ENCODE measurements around the gene SLC27A2.

Gene SLC27A2

DNA sequence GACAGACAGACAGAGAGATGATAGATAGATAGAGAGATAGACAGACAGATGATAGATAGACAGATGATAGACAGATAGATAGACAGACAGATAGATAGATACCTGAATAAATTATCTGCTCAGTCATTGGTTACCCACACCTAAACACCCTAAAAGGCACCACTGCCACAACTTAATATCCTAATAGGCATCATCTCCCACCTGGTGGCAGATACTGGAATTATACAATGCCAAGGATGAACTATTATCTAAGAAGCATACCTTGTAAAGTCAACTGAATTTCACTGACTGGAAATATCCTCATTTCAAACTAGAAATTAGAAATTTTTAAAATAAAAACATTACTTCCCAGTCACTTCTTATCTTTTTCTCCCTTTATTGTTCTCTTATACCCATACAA lies 43.6 kb upstream of the SLC27A2 start:
- TF ChIP-seq, protein P1, sequence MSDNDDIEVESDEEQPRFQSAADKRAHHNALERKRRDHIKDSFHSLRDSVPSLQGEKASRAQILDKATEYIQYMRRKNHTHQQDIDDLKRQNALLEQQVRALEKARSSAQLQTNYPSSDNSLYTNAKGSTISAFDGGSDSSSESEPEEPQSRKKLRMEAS (IDR thresholded peaks at IDR 0.05; ENCODE audit: low read depth, low read length): no peak
- TF ChIP-seq MYC (IDR thresholded peaks at IDR 0.05; ENCODE audit: low read depth, low read length): no peak
- TF ChIP-seq, protein P2, sequence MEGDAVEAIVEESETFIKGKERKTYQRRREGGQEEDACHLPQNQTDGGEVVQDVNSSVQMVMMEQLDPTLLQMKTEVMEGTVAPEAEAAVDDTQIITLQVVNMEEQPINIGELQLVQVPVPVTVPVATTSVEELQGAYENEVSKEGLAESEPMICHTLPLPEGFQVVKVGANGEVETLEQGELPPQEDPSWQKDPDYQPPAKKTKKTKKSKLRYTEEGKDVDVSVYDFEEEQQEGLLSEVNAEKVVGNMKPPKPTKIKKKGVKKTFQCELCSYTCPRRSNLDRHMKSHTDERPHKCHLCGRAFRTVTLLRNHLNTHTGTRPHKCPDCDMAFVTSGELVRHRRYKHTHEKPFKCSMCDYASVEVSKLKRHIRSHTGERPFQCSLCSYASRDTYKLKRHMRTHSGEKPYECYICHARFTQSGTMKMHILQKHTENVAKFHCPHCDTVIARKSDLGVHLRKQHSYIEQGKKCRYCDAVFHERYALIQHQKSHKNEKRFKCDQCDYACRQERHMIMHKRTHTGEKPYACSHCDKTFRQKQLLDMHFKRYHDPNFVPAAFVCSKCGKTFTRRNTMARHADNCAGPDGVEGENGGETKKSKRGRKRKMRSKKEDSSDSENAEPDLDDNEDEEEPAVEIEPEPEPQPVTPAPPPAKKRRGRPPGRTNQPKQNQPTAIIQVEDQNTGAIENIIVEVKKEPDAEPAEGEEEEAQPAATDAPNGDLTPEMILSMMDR (IDR thresholded peaks at IDR 0.05; ENCODE audit: low read depth, low read length): peak; percentile 11
- H3K4me3 ChIP-seq (ENCODE audit: low read depth, low read length): no peak overlapping the region
- peak; percentile 44 for DNase-seq (ENCODE audit: low read depth)

DNA sequence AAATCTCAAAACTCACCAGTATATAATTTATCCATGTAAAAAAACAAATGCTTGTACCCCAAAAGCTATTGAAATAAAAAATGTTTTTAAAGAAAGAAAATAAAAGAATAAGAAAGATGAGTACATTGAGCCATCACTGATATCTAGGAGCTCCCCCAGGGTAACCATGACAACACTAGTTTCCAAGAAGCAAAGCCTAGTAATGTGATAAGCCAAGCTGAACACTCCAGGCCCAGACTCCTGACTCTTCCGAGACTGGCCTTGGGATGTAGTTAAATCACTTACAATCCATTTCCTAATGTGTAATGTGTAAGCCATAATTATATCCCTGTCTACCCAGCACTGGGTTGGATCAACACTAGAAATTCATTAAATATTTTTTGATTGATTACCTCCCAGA lies 41.9 kb upstream of the SLC27A2 start:
- no peak for DNase-seq (ENCODE audit: low read depth)
- no peak overlapping the region for H3K4me3 ChIP-seq (ENCODE audit: low read depth, low read length)
- TF ChIP-seq POLR2A (IDR thresholded peaks at IDR 0.05; ENCODE audit: extremely low read depth, insufficient read length): no peak

DNA sequence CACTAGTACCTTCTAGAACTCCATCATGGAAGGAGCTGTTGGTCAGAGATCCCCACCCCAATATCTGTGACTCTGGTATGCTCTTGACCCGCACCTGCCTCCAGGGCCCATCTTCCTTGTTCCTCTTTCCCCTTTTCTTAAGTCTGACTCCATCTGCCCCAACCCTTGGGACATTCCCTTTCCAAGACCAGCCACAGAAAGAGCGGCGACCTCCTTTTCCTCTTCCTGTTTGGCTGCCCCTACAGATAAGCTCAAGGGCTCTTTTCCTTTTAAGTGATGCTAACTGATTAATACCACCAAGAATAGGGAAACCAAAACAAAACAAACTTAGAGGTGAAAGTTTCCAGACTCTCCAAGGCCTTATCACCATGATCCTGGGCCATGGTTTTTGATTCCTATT lies 41.0 kb upstream of the SLC27A2 start:
- H3K4me3 ChIP-seq (ENCODE audit: low read depth, low read length): no peak overlapping the region
- TF ChIP-seq, protein P2 (IDR thresholded peaks at IDR 0.05; ENCODE audit: low read depth, low read length): no peak
- TF ChIP-seq MYC (IDR thresholded peaks at IDR 0.05; ENCODE audit: low read depth, low read length): no peak
- no peak for DNase-seq (ENCODE audit: low read depth)

DNA sequence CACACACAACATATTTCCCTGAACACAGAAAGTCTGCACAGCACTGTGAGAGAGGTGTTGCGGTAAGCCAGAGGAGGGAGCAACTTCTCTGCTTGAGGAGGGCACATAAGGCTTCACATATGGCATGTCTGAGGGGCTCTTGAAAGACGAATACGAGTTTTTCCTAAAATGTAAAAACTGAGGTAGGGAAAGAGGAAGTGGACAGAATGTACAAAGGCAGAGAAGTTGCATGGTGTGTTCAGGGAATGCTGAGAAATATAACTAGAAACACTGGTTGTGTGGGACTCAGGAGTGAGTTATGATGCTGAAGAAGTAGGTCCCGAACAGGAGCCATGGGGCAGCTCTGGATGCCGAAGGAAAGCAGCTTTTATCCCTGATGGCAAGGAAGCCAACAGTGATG lies 40.1 kb upstream of the SLC27A2 start:
- no peak overlapping the region for H3K4me3 ChIP-seq (ENCODE audit: low read depth, low read length)
- DNase-seq (ENCODE audit: low read depth): no peak

DNA sequence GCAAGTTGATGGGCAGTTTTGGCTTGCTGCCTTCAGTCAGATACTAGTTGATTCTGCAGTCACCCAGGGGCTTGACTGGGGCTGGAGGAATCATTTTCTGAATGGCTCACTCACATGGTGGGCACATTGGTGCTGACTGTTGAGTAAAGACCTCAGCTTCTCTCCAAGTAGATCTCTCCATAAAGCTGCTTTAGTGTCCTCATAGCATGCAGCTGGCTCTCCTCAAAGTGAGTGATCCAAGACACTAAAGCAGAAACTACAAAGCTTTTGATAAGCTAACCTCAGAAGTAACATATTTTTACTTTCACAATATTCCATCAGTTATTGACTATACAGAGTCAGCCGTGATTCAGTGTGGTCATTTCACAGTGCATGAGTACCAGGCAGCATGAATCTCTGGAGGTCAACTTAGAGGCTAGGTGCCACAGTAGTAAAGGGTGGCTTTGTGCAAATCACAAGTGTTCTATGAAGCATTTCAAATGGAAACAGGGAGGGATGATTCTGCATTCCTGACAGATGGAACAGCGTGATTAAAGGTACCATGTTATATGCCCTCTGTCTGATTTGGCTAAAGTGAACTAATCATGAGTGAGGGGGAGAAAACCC lies 38.6 kb upstream of the SLC27A2 start:
- DNase-seq (ENCODE audit: low read depth): no peak
- TF ChIP-seq, protein P2 (IDR thresholded peaks at IDR 0.05; ENCODE audit: low read depth, low read length): no peak
- TF ChIP-seq, protein P1 (IDR thresholded peaks at IDR 0.05; ENCODE audit: low read depth, low read length): no peak
- TF ChIP-seq MYC (IDR thresholded peaks at IDR 0.05; ENCODE audit: low read depth, low read length) (no peak), POLR2A (IDR thresholded peaks at IDR 0.05; ENCODE audit: extremely low read depth, insufficient read length) (no peak)

More for the DNA sequence above, 40.1 kb upstream of the SLC27A2 start:
- TF ChIP-seq POLR2A (IDR thresholded peaks at IDR 0.05; ENCODE audit: extremely low read depth, insufficient read length): no peak

DNA sequence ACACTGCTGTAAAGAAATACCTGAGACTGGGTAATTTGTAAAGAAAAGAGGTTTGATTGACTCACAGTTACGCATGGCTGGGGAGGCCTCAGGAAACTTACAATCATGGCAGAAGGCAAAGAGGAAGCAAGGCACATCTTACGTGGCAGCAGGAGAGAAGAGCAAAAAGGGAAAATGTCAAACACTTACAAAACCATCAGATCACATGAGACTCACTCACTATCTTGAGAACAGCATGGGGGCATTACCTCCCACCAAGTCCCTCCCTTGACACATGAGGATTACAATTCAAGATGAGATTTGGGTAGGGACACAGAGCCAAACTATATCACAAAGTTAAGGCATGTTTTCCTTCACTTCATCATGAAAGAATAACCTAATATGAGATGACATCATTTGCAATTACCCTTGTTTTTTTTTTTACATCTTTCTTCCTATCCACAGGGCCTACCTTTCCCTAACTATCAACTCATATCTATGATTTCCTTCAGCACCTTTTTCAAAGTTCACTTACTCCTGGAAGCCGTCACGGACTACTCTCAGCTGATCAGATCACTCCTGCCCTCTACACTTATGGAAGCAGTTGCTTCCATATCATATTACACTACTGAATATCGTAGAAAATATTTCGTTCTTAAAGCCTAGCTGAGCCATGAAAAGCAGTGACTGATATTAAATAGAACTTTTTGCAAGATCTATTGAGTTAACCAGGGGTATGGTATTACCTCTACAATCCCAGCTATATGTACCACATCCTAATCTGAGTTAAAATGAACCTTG lies 37.5 kb upstream of the SLC27A2 start:
- DNase-seq (ENCODE audit: low read depth): no peak
- no peak overlapping the region for H3K4me3 ChIP-seq (ENCODE audit: low read depth, low read length)
- TF ChIP-seq, protein P2 (IDR thresholded peaks at IDR 0.05; ENCODE audit: low read depth, low read length): no peak
- TF ChIP-seq POLR2A (IDR thresholded peaks at IDR 0.05; ENCODE audit: extremely low read depth, insufficient read length) (no peak), MYC (IDR thresholded peaks at IDR 0.05; ENCODE audit: low read depth, low read length) (no peak)
- TF ChIP-seq, protein P1 (IDR thresholded peaks at IDR 0.05; ENCODE audit: low read depth, low read length): no peak

More for the DNA sequence above, 38.6 kb upstream of the SLC27A2 start:
- no peak overlapping the region for H3K4me3 ChIP-seq (ENCODE audit: low read depth, low read length)

DNA sequence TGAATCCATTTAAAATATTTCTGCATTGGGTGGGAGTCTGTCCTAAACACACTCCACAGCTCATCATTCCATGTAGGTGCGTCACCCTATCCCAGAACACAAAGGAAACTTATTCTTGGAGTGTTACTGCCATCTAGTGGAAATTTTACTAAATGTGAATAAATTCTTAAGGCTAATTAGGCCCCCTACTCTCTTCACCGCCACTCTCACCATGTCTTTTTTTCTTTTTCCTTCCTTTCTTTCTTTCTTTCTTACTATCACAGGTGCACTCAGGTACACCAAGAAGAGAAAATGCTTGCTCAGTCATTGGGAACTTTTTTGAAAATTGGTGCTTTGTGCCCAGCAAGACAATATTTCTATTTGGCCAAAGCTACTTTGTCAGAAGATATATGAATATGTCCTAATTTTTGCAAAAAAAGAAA lies 36.5 kb upstream of the SLC27A2 start:
- peak; percentile 77 for DNase-seq (ENCODE audit: low read depth)
- no peak overlapping the region for H3K4me3 ChIP-seq (ENCODE audit: low read depth, low read length)
- TF ChIP-seq, protein P1 (IDR thresholded peaks at IDR 0.05; ENCODE audit: low read depth, low read length): no peak
- TF ChIP-seq POLR2A (IDR thresholded peaks at IDR 0.05; ENCODE audit: extremely low read depth, insufficient read length): no peak
- TF ChIP-seq, protein P2 (IDR thresholded peaks at IDR 0.05; ENCODE audit: low read depth, low read length): peak; percentile 9
